ENCODE results near the gene KRT16.
"Not testable (repeated sequence)": the region's sequence is repeated elsewhere in the genome, so short reads cannot be mapped to it uniquely, and the experiment has no call there.

Gene KRT16

DNA sequence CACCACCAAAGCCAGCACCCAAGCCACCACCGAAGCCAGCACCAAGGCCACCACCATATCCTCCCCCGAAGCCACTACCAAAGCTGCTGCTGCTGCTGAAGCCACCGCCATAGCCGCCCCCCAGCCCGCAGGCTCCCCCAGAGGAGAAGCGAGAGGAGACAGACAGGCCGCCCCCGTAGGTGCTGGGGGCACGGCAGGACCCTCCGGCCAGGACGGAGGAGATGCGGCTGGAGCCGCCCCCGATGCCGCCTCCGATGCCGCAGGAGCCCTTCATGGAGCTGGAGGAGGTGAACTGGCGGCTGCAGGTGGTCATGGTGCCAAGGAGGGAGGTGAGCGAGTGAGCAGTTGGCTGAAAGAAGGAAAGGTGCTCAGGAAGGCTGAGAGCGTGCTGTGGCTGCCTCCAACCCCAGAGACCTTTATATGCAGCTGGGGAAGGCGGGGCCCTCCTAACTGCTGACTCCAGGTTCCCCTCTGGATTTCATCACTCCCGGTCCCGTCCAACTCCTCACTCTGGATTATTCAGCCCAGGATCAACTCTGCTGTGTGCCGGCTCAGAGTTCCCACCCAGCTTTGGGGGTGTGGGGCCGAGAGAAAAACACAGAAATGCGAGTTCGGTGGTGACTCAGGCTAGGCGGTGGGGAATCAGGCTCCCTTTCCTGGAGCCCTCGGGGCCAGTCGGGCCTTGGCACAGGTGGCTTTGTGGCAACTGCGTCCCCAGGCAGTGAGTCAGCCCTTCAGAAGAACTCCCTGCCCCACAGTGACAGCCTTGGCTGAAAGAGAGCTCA is at the start of gene KRT16:
TSS of gene KRT16 (minus strand) at position 392 of the 785 bp plus-strand sequence. CDS start at position 313, 79 bp downstream.
- not testable (repeated sequence) for DNase-seq

DNA sequence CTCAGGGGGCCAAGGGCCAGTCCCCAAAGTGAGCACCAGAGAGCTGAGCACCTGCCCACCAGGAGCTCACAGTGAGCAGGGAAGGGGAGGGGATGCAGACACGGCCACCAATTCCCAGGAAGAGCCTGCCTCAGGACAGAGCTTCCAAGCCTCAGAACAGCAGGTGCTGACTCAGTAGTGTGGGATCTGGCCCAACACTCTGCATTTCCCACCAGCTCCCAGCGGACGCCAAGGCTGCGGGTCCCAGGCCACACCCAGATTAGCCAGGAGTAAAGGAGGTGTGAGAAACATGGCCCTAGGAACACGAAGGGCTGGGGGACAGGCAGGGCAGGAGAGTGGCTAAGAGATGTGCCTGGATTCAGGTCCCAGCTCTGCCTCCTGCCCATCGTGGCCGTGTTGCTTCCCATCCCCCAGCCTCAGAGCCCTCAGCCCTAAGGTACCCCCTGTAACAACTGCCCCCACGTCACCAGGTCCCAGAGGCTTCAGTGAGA is 47.7 kb upstream of the KRT16 start:
- no peak for DNase-seq
- TF ChIP-seq POLR2A (IDR thresholded peaks at IDR 0.05; ENCODE audit: low read length) (no peak), GATA1 (IDR thresholded peaks at IDR 0.05; ENCODE audit: low read depth, low read length) (no peak)

DNA sequence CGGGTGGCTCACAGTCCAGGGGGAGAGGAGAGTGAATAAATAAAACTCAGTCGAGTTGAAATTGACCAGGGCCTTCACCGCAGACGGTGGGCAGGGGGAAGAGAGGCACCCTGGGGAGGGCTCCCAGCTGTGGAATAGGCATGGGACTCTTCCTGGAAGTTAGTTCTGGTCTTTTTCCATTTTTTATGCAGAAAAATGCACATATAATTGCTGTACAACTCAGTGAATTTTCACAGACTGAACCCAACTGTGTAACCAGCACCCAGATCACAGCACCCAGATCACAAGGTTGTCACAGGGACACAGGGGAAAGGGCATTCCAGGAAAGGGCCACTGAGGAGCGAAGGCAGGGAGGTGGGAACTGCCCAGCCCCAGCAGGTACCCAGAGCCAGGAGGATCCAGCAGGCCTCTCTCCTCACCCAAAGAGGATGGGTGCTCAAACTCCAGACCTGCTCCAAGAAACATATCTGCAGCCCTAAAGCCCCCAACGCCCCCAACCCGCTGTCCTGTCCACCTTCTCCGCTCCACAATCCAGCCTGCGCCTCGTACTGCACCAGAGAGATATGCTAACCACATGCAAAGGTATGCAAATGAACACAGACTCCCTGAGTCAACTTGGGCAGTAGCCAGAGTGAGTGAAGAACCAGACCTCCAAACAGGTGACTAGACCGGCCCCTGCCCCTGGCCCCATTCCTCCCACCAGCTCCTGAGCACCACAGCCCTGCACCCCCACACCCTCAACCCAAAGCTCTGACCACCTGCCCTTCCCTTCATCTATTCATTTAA is 47.1 kb upstream of the KRT16 start:
- no peak for DNase-seq
- TF ChIP-seq GATA1 (IDR thresholded peaks at IDR 0.05; ENCODE audit: low read depth, low read length) = no peak
- no peak for TF ChIP-seq POLR2A (IDR thresholded peaks at IDR 0.05; ENCODE audit: low read length)

DNA sequence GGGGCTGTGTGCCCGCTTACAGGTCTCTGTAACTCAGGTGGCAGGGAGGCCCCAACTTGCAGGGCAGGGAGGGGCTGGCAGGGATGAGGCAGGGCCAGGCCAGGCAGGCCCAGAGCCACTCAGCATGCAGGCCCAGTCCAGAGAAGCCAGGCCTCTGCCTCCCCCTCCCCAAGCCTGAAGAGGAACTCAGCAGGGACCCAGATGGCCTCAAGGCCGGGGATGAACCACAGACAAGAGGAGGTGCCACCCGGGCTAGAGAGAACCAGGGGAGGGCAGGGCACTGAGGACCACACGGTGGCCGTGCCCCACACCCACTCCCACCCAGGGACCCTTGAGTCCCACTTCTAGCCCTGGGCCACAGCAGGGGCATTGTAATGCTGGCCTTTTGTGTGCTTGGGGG is 46.3 kb upstream of the KRT16 start:
- DNase-seq = no peak
- TF ChIP-seq POLR2A (IDR thresholded peaks at IDR 0.05; ENCODE audit: low read length) (no peak), GATA1 (IDR thresholded peaks at IDR 0.05; ENCODE audit: low read depth, low read length) (no peak)

DNA sequence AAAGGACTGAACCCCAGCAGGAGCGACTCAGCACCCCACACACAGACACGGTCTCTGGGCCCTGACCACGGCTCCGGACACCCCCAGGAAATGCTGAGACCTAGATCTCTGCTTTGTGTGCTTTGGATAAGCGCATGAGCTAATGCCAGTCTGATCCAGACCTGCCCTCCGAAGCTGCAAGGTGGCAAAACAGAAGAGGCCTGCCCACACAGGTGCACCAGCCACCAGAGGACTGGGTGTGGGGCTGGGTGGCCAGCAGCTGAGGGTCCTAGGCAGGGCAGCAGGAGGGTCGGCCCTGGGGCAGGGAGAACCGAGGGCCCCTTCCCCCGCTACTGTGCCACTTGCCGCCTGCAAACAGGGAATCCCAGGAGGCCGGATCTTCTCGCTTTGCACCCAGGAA is 45.4 kb upstream of the KRT16 start:
- DNase-seq = no peak
- TF ChIP-seq POLR2A (IDR thresholded peaks at IDR 0.05; ENCODE audit: low read length) = no peak

DNA sequence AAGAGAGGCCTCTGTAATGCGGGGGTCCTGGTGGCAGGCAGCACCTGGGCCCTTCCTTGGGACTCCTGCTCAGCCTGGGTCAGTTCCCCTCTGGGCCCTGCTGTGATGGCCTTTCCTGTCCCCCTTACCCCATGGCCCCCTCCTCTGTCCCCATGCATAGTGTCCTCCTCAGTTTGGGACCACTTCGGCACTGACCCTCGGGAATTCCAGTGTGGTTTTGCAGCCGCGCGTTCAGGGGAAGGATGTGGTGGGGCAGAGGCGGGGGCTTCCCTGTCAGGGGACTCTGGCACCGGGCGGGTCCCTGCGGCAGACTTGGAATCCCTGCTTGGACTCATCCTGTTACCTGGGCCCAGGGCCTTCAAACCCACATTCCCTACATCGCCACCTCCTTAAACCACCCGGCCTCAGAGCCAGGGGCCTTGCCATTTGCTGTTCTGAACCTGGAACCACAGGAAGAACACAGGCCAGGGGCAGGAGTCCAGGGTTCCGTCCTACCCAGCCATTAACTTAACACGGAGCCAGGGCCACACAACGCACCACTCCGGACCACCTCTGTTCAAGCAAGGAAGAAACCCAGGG is 44.7 kb upstream of the KRT16 start:
- no peak for DNase-seq
- TF ChIP-seq GATA1 (IDR thresholded peaks at IDR 0.05; ENCODE audit: low read depth, low read length) = no peak
- TF ChIP-seq POLR2A (IDR thresholded peaks at IDR 0.05; ENCODE audit: low read length) = no peak

DNA sequence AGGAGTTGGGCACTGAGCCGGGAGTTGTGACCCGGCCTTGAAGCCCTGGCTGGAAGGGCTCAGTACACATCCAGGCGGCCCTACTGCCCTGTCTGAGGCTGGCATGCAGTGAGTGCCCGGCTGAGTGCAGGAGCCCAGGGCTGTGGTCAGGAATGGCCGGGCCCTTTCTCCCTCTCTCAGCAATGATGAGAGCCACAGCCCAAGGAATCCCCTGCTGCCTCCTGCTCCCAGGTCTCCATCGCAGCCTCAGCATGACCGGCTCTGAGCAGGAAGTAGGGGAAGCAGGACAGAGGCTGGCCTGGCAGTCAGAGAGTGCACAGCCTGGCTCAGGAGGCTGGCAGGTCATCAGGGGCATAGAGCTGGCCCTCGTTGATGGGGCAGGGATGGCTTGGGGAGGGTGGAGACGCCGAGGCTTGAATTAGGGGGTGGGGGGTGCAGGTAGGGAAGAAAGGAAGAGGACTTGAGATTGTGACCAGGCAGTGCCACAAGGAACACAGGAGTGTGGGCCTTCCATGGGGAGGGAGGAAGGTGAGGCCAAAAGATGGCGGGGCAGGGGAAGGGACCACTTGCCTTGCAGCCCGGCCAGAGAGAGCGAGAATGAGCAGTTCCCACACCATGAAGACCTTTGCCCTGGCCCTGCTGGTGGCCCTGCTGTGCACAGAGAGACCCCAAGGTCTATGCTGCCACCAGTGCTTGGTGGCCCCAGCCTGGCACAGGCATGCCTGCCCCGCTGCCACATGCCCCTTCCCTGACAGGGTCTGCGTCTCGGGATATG is 43.9 kb upstream of the KRT16 start:
- TF ChIP-seq POLR2A (IDR thresholded peaks at IDR 0.05; ENCODE audit: low read length) = no peak
- TF ChIP-seq GATA1 (IDR thresholded peaks at IDR 0.05; ENCODE audit: low read depth, low read length) = no peak
- DNase-seq = no peak

DNA sequence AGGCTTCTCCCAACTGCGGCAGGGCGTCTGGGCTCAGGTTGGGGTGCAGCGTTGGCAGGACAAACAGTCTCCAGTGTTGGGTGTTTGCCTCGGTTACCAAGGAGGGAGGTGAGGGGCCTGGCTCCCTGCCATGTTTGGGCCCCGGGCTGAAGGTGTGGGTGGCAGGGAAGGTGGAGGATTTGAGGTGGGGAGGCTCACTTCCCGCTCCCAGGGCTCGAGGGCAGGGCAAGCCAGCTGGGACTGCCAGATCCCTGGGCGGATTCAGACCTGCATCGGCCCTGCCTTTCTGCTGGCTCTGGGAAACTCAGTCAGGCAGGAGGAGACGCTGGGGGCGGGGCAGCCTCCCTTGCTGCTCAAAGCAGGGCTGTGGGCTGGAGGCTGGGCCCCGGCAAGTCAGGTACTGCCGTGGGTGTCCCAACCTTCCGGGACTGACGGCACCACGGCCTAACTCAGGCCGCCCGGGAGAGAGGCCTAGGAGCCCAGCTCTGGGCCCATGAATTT is 43.1 kb upstream of the KRT16 start:
- DNase-seq = no peak
- TF ChIP-seq POLR2A (IDR thresholded peaks at IDR 0.05; ENCODE audit: low read length) = no peak
- no peak for TF ChIP-seq GATA1 (IDR thresholded peaks at IDR 0.05; ENCODE audit: low read depth, low read length)

DNA sequence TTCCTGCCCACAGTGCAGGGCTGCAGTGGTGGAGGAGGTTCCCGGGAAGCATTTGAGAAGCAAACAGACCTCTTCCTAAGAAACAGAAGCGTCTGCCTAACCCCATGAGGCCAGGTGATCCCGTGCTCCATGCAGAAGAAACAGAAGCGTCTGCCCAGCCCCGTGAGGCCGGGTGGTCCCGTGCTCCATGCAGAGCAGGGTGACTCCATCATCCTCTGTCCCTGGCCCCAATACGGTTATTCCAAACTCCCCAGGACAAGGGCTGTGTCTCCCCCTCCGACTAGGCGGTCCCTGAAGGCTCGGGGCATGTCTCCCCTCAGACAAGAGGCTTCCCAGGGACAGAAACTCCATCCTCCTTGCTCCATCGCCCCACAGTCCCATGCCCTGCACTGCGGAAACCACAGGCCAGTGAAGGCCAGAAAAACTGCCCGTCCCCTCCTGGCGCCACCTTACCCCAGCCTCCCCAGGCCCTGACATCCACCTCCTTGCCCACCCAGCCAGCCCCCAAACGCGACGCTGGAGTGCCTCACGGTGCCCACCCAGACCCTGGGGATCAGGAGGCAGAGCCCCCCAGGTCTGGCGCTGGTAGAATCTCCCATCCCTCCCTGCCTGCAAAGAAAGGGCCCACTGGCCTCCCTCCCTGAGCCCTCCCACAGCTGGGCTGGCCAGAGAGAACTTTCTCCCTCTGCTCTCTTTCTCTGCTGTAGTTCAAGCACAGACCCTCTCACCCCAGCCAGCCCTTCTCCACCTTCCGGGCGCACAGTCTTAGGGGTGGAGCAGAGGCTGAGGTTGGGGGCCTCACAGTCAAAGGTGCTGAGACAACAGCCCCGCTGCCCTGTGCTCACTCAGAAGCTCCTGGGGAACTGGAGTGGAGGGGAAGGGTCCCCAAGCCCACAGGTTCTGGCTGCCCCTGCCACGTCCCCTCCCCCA is 42.4 kb upstream of the KRT16 start:
- DNase-seq = no peak
- no peak for TF ChIP-seq GATA1 (IDR thresholded peaks at IDR 0.05; ENCODE audit: low read depth, low read length)
- TF ChIP-seq POLR2A (IDR thresholded peaks at IDR 0.05; ENCODE audit: low read length) = no peak

DNA sequence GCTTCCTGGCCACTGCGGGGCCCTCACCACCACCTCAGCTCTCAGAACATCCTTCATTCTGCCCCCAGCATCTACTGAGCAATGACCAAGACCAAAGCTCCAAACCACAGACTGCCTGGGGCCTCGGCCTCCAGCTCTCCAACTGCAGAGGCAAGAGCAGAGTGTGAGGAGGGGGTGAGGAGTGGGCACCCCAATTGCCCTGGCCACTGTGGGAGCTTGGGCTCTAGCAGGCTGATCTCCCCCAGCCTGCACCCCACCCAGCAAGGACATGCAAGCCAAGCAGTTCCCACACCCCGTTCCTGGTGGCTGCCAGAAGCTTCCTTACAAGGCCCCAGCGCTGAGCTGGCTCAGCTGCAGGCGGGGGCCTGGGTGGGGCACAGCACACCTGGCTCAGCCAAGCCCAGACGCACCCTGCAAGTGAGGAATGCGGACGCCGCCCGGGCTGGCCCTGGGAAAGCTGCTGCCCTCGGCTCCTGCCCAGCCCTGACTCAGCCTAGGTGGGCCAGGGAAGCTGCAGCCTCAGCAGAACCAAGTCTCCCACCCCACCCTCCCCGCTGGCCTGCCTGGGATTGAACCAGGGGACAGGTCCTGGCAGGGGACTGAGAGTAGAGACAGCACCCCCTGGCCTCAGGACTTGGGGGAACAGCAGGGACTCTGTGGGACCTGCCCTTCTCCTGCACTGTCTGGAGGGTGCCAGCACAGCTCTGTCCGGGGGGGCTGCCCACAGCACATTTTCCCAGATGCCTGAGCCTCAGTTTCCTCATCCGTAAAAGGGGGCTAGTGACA is 41.5 kb upstream of the KRT16 start:
- TF ChIP-seq POLR2A (IDR thresholded peaks at IDR 0.05; ENCODE audit: low read length) (no peak), GATA1 (IDR thresholded peaks at IDR 0.05; ENCODE audit: low read depth, low read length) (no peak)
- no peak for DNase-seq

DNA sequence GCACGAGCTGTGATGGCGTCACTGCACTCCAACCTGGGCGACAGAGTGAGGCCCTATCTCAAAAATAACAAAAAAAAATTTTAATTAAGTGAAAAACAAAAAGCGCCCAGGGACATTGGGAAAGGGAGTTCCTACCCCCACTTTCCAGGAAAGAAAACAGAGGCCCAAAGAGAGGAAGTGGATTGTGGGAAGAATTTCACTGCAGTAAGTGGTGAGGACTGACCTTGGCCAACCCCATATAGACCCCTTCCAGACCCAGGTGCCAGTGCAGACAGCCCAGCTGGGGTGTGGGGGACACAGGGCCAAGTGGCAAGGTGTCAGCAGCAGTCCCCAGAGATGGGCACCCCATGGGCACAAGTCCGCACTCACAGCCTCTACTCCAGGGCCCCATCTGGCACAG is 40.9 kb upstream of the KRT16 start:
- DNase-seq = no peak

DNA sequence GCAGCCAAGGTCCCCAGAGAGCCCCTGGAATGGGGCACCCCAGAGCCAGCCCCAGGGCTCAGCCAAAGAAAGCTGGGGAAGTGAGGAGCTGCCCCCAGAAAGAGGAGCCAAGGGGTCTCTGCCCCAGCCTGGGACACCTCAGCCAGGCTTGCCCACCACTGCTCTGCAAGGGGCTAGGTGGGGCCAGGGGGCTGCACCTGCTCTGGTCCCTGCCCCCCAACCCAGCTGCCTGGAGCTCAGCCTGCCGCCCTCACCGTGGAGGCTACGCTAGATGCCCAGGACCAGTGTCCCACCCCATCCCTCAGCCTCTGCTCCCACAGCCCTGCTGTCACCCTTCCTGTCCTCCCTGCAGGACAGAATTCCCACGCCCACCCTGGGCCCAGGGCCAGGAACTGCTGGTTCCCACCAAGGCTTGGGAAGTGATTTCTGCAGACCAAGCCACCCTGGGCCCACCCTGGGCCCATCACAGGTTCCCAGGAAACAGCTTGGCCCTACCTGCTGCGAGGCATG is 39.9 kb upstream of the KRT16 start:
- no peak for DNase-seq
- TF ChIP-seq GATA1 (IDR thresholded peaks at IDR 0.05; ENCODE audit: low read depth, low read length) = no peak
- no peak for TF ChIP-seq POLR2A (IDR thresholded peaks at IDR 0.05; ENCODE audit: low read length)

More for the DNA sequence above, 40.9 kb upstream of the KRT16 start:
- no peak for TF ChIP-seq GATA1 (IDR thresholded peaks at IDR 0.05; ENCODE audit: low read depth, low read length)
- TF ChIP-seq POLR2A (IDR thresholded peaks at IDR 0.05; ENCODE audit: low read length) = no peak

Measured in erythroblast (primary cell).